ENCODE data around the gene DNASE1L1. TPM values are rescaled to one million over a fixed set of nuclear protein-coding genes. Genes with fewer than 3 reads are reported as not detected.

DNASE1L1 gene
- total RNA-seq, 1 experiment from 2014 or later, result 8.8 TPM

DNA sequence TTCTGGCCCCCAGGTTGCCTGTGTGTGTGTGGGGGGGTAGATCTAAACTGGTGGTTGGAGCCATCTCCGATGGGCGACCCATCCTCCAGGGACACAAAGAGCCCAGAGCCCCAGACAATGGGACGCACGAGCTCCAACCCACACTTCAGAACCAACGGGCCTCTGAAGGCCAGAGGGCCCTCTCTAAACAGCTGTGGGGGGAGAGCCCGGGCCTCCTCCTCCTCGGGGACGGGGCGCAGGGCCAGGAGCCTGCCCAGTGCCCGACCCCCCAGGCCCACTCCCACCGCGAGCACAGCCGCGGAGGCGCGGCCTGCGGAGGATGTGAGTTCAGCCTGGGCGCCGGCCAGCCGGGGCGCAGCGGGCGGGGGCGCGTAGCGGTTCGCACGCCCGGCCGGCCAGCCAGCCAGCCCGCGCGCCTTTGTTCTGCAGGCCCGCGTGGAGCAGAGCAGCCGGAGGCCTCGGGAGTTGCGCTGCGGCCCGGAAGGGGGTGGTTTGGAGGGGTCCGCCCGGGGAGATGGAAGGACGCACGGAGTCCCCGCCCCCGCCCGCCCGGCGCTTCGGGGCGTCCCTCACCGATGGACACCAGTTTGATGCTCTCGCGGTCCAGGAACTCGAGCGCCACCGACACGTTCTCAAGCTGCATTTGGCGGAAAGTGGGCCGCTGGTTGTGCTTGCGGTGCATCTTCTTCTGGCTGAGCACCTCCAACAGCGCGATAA, 38.6 kb downstream of the DNASE1L1 start:
- peak overlapping the region; percentile 98 for H3K4me3 ChIP-seq (ENCODE audit: low read depth, low read length)
- no peaks in the 10 kb centered on the region; the same call in 1 of the 2 replicates for H3K36me3 ChIP-seq (ENCODE audit: control insufficient read depth, insufficient read depth, low read length)
- Mint-ChIP-seq H3K4me1 (ENCODE audit: low read depth, unreplicated experiment) (no peaks in the 10 kb centered on the region), H3K9me3 (ENCODE audit: unreplicated experiment) (no peaks in the 10 kb centered on the region), H3K36me3 (ENCODE audit: insufficient read depth, unreplicated experiment) (peaks cover 54% of the 10 kb centered on the region), H3K27me3 (ENCODE audit: insufficient read depth, unreplicated experiment) (no peaks in the 10 kb centered on the region), H3K27ac (ENCODE audit: unreplicated experiment) (peak overlapping the region; percentile 84), H3K4me3 (ENCODE audit: unreplicated experiment) (peak overlapping the region; percentile 83)
- H3K27me3 ChIP-seq (replicated peaks; ENCODE audit: control insufficient read depth, insufficient read depth, low read length), result no peaks in the 10 kb centered on the region
- DNase-seq, result no peak
- no peaks in the 10 kb centered on the region for H3K9me3 ChIP-seq
- BruUV-seq (replicated peaks), result no TSS peak
- POLR2A ChIA-PET, result interaction anchor here (0.6 to 1.0 kb wide), 7 partner anchors 9 to 579 kb away, joined by 3 to 10 read pairs (median 4); partner anchors contain the start of genes EMD, IDH3G, RPL10 and SLC10A3
- H3K4me1 ChIP-seq, result peaks cover 22% of the 10 kb centered on the region
- TF ChIP-seq CTCF (IDR thresholded peaks at IDR 0.05; ENCODE audit: insufficient read depth in 1 of 2, low read depth in 1 of 2, low read length in 1 of 2, severe bottlenecking in 1 of 2, unreplicated experiment in 1 of 2), result no peak
- intact Hi-C loops (cut with micrococcal nuclease; ENCODE audit: unreplicated experiment), result loop anchor here (5.0 to 10.0 kb wide), 2 partner anchors 396 to 578 kb away; partner anchors contain the start of genes HCFC1, IDH3G, SSR4 and TMEM187
- CTCF ChIA-PET, result interaction anchor here (0.5 to 0.6 kb wide), 2 partner anchors 40 to 108 kb away, joined by 4 to 5 read pairs; no protein-coding TSS in a partner anchor

GRCh38 chrX:154369449-154370299, 39.4 kb downstream of the DNASE1L1 start:
- DNase-seq, result peak; percentile 77 to 91
- ChIA-PET POLR2A (interaction anchor here (0.6 to 1.1 kb wide), 6 partner anchors 9 to 441 kb away, joined by 3 to 5 read pairs (median 4); partner anchors contain the start of genes RPL10 and SLC10A3), CTCF (interaction anchor here (0.5 to 0.6 kb wide), 3 partner anchors 109 to 759 kb away, joined by 3 to 4 read pairs (median 3); partner anchors contain the start of gene G6PD)
- H3K36me3 ChIP-seq (ENCODE audit: control insufficient read depth, insufficient read depth, low read length), result no peaks in the 10 kb centered on the region; the same call in 1 of the 2 replicates
- no peaks in the 10 kb centered on the region for H3K27me3 ChIP-seq (replicated peaks; ENCODE audit: control insufficient read depth, insufficient read depth, low read length)
- no peaks in the 10 kb centered on the region for H3K9me3 ChIP-seq
- peaks cover 56% of the 10 kb centered on the region for H3K36me3 Mint-ChIP-seq (ENCODE audit: insufficient read depth, unreplicated experiment)
- BruUV-seq (replicated peaks), result TSS peak; percentile 68
- no peak for TF ChIP-seq CTCF (IDR thresholded peaks at IDR 0.05; ENCODE audit: insufficient read depth in 1 of 2, low read depth in 1 of 2, low read length in 1 of 2, severe bottlenecking in 1 of 2, unreplicated experiment in 1 of 2)
- H3K4me1 Mint-ChIP-seq (ENCODE audit: low read depth, unreplicated experiment), result no peaks in the 10 kb centered on the region
- H3K4me3 ChIP-seq (ENCODE audit: low read depth, low read length), result peak overlapping the region; percentile 98
- H3K27ac Mint-ChIP-seq (ENCODE audit: unreplicated experiment), result peak overlapping the region; percentile 84
- peak overlapping the region; percentile 83 for H3K4me3 Mint-ChIP-seq (ENCODE audit: unreplicated experiment)
- H3K9me3 Mint-ChIP-seq (ENCODE audit: unreplicated experiment), result no peaks in the 10 kb centered on the region
- peaks cover 22% of the 10 kb centered on the region for H3K4me1 ChIP-seq
- no peaks in the 10 kb centered on the region for H3K27me3 Mint-ChIP-seq (ENCODE audit: insufficient read depth, unreplicated experiment)
- intact Hi-C loops (cut with micrococcal nuclease; ENCODE audit: unreplicated experiment), result loop anchor here (5.0 to 10.0 kb wide), 2 partner anchors 395 to 577 kb away; partner anchors contain the start of genes HCFC1, IDH3G, SSR4 and TMEM187

Data from Caco-2 (cell line).